Measurements from ENCODE around the gene TAOK3.

- TF ChIP-seq, protein P1, sequence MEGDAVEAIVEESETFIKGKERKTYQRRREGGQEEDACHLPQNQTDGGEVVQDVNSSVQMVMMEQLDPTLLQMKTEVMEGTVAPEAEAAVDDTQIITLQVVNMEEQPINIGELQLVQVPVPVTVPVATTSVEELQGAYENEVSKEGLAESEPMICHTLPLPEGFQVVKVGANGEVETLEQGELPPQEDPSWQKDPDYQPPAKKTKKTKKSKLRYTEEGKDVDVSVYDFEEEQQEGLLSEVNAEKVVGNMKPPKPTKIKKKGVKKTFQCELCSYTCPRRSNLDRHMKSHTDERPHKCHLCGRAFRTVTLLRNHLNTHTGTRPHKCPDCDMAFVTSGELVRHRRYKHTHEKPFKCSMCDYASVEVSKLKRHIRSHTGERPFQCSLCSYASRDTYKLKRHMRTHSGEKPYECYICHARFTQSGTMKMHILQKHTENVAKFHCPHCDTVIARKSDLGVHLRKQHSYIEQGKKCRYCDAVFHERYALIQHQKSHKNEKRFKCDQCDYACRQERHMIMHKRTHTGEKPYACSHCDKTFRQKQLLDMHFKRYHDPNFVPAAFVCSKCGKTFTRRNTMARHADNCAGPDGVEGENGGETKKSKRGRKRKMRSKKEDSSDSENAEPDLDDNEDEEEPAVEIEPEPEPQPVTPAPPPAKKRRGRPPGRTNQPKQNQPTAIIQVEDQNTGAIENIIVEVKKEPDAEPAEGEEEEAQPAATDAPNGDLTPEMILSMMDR (conservative IDR thresholded peaks at IDR 0.05): no peak
- TF ChIP-seq EZH2 (IDR thresholded peaks at IDR 0.05; ENCODE audit: low read depth): no peak
Observed at GRCh38 chr12:118355843-118356242, 16.9 kb downstream of the TAOK3 start.
